HL-60 (cell line): ENCODE measurements around the gene CNTRL.

ENCODE experiments used
- DNase-seq, 2 experiments: peaks; one replicate each; pipeline ENCODE4 v3.0.0-alpha.2; 2010 to 2020; ENCODE audit warnings: low read depth in 1 of 2, low spot score in 1 of 2
- H3K27ac ChIP-seq: fragments of 250-450 bp; sonication (Bioruptor Pico); replicated peaks from 2 replicates; pipeline ENCODE4 v1.5.1; 2020; ENCODE audit warnings: mild to moderate bottlenecking, moderate library complexity
- H3K27me3 ChIP-seq: fragments of 250-450 bp; sonication (Bioruptor Pico); 2 replicates; pipeline ENCODE4 v1.5.1; 2021; ENCODE audit warnings: mild to moderate bottlenecking, moderate library complexity; ENCODE audit not compliant: insufficient read depth, poor library complexity, severe bottlenecking
- H3K4me3 ChIP-seq: replicated peaks from 2 replicates; pipeline ENCODE4 v1.5.1; 2011; ENCODE audit warnings: mild to moderate bottlenecking, control low read depth, low read length; ENCODE audit not compliant: insufficient read depth
- GABPA ChIP-seq: IDR thresholded peaks from 2 replicates; pipeline ENCODE4 v1.6.1; 2012; ENCODE audit warnings: low read depth
- POLR2AphosphoS5 ChIP-seq: IDR thresholded peaks from 2 replicates; pipeline ENCODE4 v1.6.1; 2012; ENCODE audit warnings: low read depth
- SPI1 ChIP-seq: IDR thresholded peaks from 2 replicates; pipeline ENCODE4 v1.6.1; 2012; ENCODE audit warnings: low read depth, mild to moderate bottlenecking, borderline replicate concordance
- TF ChIP-seq, protein P1 (sequence below): IDR thresholded peaks from one replicate; pipeline ENCODE4 v1.5.1; 2011; ENCODE audit warnings: low read length, control low read depth, inconsistent platforms; ENCODE audit not compliant: insufficient read depth
- TF ChIP-seq, protein P2 (sequence below): IDR thresholded peaks from 2 replicates; pipeline ENCODE4 v1.6.1; 2012; ENCODE audit warnings: low read depth; ENCODE audit not compliant: insufficient replicate concordance

CNTRL gene

DNA sequence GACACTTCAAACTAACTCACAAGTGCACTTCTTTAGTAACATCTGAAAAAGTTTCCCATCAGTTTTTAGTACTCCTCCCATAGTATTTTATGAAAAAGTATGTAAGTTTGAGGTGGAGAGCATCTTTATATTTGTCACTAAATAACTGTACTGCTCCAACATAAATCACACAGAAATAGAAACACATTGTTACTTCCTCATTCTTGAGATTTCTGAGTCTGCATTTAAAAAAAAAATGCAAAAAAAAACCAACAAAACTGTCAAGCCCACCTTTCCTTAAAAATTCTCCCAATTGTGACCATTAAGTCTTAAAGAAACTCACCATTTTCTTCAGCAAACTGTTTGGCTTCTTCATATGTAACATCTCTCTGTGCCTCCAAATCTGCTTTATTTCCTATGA, 108.2 kb downstream of the CNTRL start:
- H3K27ac ChIP-seq = no peak overlapping the region
- no peak for TF ChIP-seq GABPA
- no peak for TF ChIP-seq SPI1
- TF ChIP-seq, protein P1, sequence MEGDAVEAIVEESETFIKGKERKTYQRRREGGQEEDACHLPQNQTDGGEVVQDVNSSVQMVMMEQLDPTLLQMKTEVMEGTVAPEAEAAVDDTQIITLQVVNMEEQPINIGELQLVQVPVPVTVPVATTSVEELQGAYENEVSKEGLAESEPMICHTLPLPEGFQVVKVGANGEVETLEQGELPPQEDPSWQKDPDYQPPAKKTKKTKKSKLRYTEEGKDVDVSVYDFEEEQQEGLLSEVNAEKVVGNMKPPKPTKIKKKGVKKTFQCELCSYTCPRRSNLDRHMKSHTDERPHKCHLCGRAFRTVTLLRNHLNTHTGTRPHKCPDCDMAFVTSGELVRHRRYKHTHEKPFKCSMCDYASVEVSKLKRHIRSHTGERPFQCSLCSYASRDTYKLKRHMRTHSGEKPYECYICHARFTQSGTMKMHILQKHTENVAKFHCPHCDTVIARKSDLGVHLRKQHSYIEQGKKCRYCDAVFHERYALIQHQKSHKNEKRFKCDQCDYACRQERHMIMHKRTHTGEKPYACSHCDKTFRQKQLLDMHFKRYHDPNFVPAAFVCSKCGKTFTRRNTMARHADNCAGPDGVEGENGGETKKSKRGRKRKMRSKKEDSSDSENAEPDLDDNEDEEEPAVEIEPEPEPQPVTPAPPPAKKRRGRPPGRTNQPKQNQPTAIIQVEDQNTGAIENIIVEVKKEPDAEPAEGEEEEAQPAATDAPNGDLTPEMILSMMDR = no peak
- TF ChIP-seq, protein P2, sequence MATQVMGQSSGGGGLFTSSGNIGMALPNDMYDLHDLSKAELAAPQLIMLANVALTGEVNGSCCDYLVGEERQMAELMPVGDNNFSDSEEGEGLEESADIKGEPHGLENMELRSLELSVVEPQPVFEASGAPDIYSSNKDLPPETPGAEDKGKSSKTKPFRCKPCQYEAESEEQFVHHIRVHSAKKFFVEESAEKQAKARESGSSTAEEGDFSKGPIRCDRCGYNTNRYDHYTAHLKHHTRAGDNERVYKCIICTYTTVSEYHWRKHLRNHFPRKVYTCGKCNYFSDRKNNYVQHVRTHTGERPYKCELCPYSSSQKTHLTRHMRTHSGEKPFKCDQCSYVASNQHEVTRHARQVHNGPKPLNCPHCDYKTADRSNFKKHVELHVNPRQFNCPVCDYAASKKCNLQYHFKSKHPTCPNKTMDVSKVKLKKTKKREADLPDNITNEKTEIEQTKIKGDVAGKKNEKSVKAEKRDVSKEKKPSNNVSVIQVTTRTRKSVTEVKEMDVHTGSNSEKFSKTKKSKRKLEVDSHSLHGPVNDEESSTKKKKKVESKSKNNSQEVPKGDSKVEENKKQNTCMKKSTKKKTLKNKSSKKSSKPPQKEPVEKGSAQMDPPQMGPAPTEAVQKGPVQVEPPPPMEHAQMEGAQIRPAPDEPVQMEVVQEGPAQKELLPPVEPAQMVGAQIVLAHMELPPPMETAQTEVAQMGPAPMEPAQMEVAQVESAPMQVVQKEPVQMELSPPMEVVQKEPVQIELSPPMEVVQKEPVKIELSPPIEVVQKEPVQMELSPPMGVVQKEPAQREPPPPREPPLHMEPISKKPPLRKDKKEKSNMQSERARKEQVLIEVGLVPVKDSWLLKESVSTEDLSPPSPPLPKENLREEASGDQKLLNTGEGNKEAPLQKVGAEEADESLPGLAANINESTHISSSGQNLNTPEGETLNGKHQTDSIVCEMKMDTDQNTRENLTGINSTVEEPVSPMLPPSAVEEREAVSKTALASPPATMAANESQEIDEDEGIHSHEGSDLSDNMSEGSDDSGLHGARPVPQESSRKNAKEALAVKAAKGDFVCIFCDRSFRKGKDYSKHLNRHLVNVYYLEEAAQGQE = no peak
- TF ChIP-seq POLR2AphosphoS5 = no peak
- H3K4me3 ChIP-seq = no peak overlapping the region
- no peak for DNase-seq
- no peaks in the 10 kb centered on the region for H3K27me3 ChIP-seq

DNA sequence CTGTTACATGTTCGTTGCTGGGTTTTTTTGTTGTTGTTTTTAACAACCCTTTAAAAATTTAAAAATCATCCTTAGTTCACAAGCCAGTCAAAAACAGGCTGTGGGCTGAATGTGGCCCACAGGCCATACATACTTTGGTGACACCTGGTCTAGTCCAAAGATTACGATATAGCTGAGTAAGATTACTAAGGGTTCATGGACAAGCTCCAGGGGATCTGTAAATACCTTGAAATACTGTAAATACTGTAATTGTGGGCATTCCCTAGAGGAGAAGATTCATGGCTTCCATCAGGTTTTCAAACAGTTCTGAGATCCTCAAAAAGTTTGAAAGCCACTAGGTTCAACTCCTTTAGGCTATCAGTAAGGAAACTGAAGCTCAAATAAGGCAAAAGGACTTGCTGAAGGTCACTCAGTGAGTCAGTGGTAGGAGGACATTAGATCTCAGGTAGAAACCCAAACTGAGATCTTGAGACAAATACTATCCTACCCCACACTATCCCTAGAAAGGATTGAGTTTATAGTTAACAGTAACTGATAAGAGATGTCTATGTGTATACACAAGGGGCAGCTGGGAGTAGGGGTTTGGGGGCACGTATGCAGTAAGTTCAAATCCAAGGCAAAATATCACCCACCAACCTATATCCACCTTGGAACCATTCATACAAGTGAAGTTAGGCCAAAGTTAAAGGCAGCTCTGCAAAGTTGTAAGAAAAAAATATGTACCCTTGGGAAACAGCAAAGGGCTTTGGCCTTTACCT, 109.1 kb downstream of the CNTRL start:
- DNase-seq = no peak
- Histone ChIP-seq H3K27me3 (no peaks in the 10 kb centered on the region), H3K27ac (no peak overlapping the region), H3K4me3 (no peak overlapping the region)
- no peak for TF ChIP-seq GABPA
- no peak for TF ChIP-seq SPI1
- no peak for TF ChIP-seq POLR2AphosphoS5
- TF ChIP-seq, protein P1 = no peak
- TF ChIP-seq, protein P2 = no peak

DNA sequence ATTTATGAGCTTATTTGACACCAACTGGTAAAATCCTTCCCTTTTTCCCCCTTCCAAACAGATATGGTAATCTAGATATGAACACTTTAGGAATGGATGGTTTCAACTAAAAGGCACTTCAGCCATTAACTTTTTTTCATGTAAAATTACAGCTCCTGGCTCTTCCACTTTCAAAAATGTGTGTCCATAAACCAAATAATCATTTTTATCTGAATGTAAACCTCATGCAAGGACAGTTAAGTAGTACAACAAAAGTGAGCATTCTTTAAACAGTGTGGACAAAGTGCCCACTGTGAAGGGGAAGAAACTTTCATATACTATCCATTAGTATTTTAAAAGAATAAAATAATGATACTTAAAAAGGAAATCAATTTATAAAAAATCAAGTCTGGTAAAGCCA, 109.7 kb downstream of the CNTRL start:
- DNase-seq = no peak
- H3K27ac ChIP-seq = no peak overlapping the region
- no peaks in the 10 kb centered on the region for H3K27me3 ChIP-seq
- TF ChIP-seq POLR2AphosphoS5 = no peak
- no peak for TF ChIP-seq GABPA
- TF ChIP-seq, protein P1 = no peak
- no peak for TF ChIP-seq SPI1
- TF ChIP-seq, protein P2 = no peak
- H3K4me3 ChIP-seq = no peak overlapping the region
